ENCODE results near the gene C12orf76. TPM values are rescaled to one million over a fixed set of nuclear protein-coding genes. Genes with fewer than 3 reads are reported as not detected.
A peak's percentile ranks its signal among the peaks of the same experiment; 100 is the strongest.

Gene C12orf76
- total RNA-seq, 1 donor from 2014 or later = 0.96 TPM

GRCh38 chr12:110029290-110029815 is 19.0 kb downstream of the C12orf76 start:
- Histone ChIP-seq H3K36me3 (peaks cover 42 to 65% of the 10 kb centered on the region in 2 donors), H3K9me3 (no peaks in the 10 kb centered on the region), H3K27ac (no peak overlapping the region), H3K27me3 (no peaks in the 10 kb centered on the region), H3K4me1 (peaks cover 0 to 8% of the 10 kb centered on the region in 2 donors), H3K4me3 (no peak overlapping the region)
- peak in 1 of 2 donors; percentile 27 for DNase-seq (ENCODE audit: low spot score in 2 of 2)
- intact Hi-C loops (cut with DNase I) = no loop called here
- no peak for TF ChIP-seq CTCF (IDR thresholded peaks at IDR 0.05)

GRCh38 chr12:110028323-110028722 is 20.0 kb downstream of the C12orf76 start:
- TF ChIP-seq CTCF (IDR thresholded peaks at IDR 0.05) = no peak
- no peak for DNase-seq (ENCODE audit: low spot score in 2 of 2)
- intact Hi-C loops (cut with DNase I) = no loop called here
- Histone ChIP-seq H3K4me1 (peaks cover 0 to 18% of the 10 kb centered on the region in 2 donors), H3K4me3 (no peak overlapping the region), H3K9me3 (no peaks in the 10 kb centered on the region), H3K27ac (no peak overlapping the region), H3K36me3 (peaks cover 35 to 58% of the 10 kb centered on the region in 2 donors), H3K27me3 (no peaks in the 10 kb centered on the region)

GRCh38 chr12:110024051-110024450 is 24.3 kb downstream of the C12orf76 start:
- H3K4me1 ChIP-seq = peaks cover 0 to 22% of the 10 kb centered on the region in 2 donors
- no peak for TF ChIP-seq CTCF (IDR thresholded peaks at IDR 0.05)
- peak overlapping the region; percentile 37 to 72 for H3K27ac ChIP-seq
- intact Hi-C loops (cut with DNase I) = loop anchor here (1.0 kb wide), 1 partner anchor 25 kb away; the partner anchor contains the start of gene ANKRD13A
- H3K4me3 ChIP-seq = no peak overlapping the region
- peak in 1 of 2 donors; percentile 5 for DNase-seq (ENCODE audit: low spot score in 2 of 2)
- H3K27me3 ChIP-seq = no peaks in the 10 kb centered on the region
- H3K9me3 ChIP-seq = no peaks in the 10 kb centered on the region
- H3K36me3 ChIP-seq = peaks cover 43 to 48% of the 10 kb centered on the region in 2 donors

- H3K4me1 ChIP-seq = peaks cover 0 to 22% of the 10 kb centered on the region in 2 donors
- H3K9me3 ChIP-seq = no peaks in the 10 kb centered on the region
- peak overlapping the region; percentile 43 to 72 for H3K27ac ChIP-seq
- no peak for TF ChIP-seq CTCF (IDR thresholded peaks at IDR 0.05)
- H3K36me3 ChIP-seq = peaks cover 43 to 47% of the 10 kb centered on the region in 2 donors
- H3K27me3 ChIP-seq = no peaks in the 10 kb centered on the region
- DNase-seq (ENCODE audit: low spot score in 2 of 2) = peak in 1 of 2 donors; percentile 58
- intact Hi-C loops (cut with DNase I) = no loop called here
- H3K4me3 ChIP-seq = no peak overlapping the region
Observed at GRCh38 chr12:110023059-110023980, 25.0 kb downstream of the C12orf76 start.

GRCh38 chr12:110020956-110021355 is 27.4 kb downstream of the C12orf76 start:
- intact Hi-C loops (cut with DNase I) = no loop called here
- H3K27me3 ChIP-seq = no peaks in the 10 kb centered on the region
- H3K9me3 ChIP-seq = no peaks in the 10 kb centered on the region
- peaks cover 0 to 22% of the 10 kb centered on the region in 2 donors for H3K4me1 ChIP-seq
- H3K27ac ChIP-seq = no peak overlapping the region
- H3K36me3 ChIP-seq = peaks cover 49 to 50% of the 10 kb centered on the region in 2 donors
- no peak for DNase-seq (ENCODE audit: low spot score in 2 of 2)
- TF ChIP-seq CTCF (IDR thresholded peaks at IDR 0.05) = no peak
- no peak overlapping the region for H3K4me3 ChIP-seq
